Small intestine (tissue), 7 donors: ENCODE data around the gene ABCA2. TPM values are rescaled to one million over a fixed set of nuclear protein-coding genes. Genes with fewer than 3 reads are reported as not detected.
"Not testable (repeated sequence)": the region's sequence is repeated elsewhere in the genome, so short reads cannot be mapped to it uniquely, and the experiment has no call there.

ENCODE experiments used
- DNase-seq, 2 donors: peaks; one replicate each; pipeline versions ENCODE4 v3.0.0 to v3.0.0-alpha.2; 2013
- FAIRE-seq: peaks from 2 replicates; lab custom pipeline; 2012; peaks lifted over from hg19 to GRCh38; lab: Jason Lieb, UNC
- H3K27ac ChIP-seq, 3 donors: one replicate each; pipeline ENCODE4 v1.5.1; 2013; ENCODE audit warnings: low read length in 2 of 3, mild to moderate bottlenecking in 2 of 3, control low read depth in 1 of 3, inconsistent platforms in 1 of 3, low read depth in 1 of 3, moderate library complexity in 1 of 3
- H3K27me3 ChIP-seq, 3 donors: one replicate each; pipeline ENCODE4 v1.6.1; 2013; ENCODE audit warnings: low read length in 3 of 3, inconsistent platforms in 1 of 3; ENCODE audit not compliant: control insufficient read depth in 3 of 3, insufficient read depth in 3 of 3
- H3K36me3 ChIP-seq, 3 donors: one replicate each; pipeline ENCODE4 v1.6.1; 2013; ENCODE audit warnings: low read length in 3 of 3, inconsistent platforms in 1 of 3, low read depth in 1 of 3, mild to moderate bottlenecking in 1 of 3, moderate library complexity in 1 of 3; ENCODE audit not compliant: control insufficient read depth in 3 of 3, insufficient read depth in 2 of 3
- H3K4me1 ChIP-seq, 3 donors: one replicate each; pipeline ENCODE4 v1.6.1; 2013; ENCODE audit warnings: low read length in 2 of 3, inconsistent platforms in 1 of 3, low read depth in 1 of 3, mild to moderate bottlenecking in 1 of 3, moderate library complexity in 1 of 3; ENCODE audit not compliant: control insufficient read depth in 3 of 3, insufficient read depth in 2 of 3
- H3K4me3 ChIP-seq, 3 donors: one replicate each; pipeline ENCODE4 v1.5.1; 2013; ENCODE audit warnings: low read length in 3 of 3, control low read depth in 1 of 3, inconsistent platforms in 1 of 3, low read depth in 1 of 3, mild to moderate bottlenecking in 1 of 3, moderate library complexity in 1 of 3
- H3K9me3 ChIP-seq, 2 donors: one replicate each; pipeline ENCODE4 v1.6.1; 2013; ENCODE audit warnings: low read depth in 1 of 2, low read length in 1 of 2; ENCODE audit not compliant: control insufficient read depth in 2 of 2, insufficient read depth in 1 of 2
- WGBS, 3 donors: extraction: QIAGEN DNeasy Blood & Tissue Kit; methylation state at CpG; one replicate each; pipeline ENCODE4 v1.1.7; 2013; 5-methylcytosine and 5-hydroxymethylcytosine counted together
- polyA plus RNA-seq, 4 donors: library from polyadenylated mRNA; stranded (reverse) in 3 of 4; unstranded in 1 of 4; fragments of 200-250 nt in 3 of 4; fragments of 120-200 nt in 1 of 4; gene quantifications; one replicate each; pipeline versions ENCODE4 v1.2.1 to v1.2.3, GENCODE V29; 2013
- donor health status: healthy with polysubstance abuse.
- donor health status: control.
- donor health status: control.
- donor health status: Bipolar disorder and iron deficiency.
- donor health status: healthy.

The ABCA2 gene
- polyA plus RNA-seq, 4 donors: 3.4 to 29.0 (median 8.8) TPM

DNA sequence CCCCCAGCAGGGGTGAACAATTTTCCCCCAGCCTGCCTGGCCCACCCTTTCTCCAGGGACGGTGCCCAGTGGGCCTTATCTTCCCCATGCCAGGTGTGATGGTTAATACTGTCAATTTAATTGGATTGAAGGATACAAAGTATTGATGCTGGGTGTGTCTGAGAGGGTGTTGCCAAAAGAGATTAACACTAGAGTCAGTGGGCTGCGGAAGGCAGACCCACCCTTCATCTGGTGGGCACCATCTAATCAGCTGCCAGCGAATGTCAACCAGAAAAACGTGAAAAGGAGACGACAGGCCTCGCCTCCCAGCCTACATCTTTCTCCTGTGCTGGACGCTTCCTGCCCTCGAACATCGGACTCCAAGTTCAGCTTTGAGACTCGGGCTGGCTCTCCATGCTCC, 9.4 kb upstream of the ABCA2 start:
- Histone ChIP-seq H3K4me3 (no peak overlapping the region), H3K36me3 (peaks cover 0 to 22% (median 0%) of the 10 kb centered on the region in 3 donors), H3K27ac (no peak overlapping the region), H3K27me3 (no peaks in the 10 kb centered on the region), H3K9me3 (no peaks in the 10 kb centered on the region), H3K4me1 (peaks cover 0 to 14% (median 0%) of the 10 kb centered on the region in 3 donors)
- no peak for FAIRE-seq
- WGBS, 3 donors: 69 to 80% (median 79%) methylated on average over 10 of the region's 10 CpGs
- no peak for DNase-seq

DNA sequence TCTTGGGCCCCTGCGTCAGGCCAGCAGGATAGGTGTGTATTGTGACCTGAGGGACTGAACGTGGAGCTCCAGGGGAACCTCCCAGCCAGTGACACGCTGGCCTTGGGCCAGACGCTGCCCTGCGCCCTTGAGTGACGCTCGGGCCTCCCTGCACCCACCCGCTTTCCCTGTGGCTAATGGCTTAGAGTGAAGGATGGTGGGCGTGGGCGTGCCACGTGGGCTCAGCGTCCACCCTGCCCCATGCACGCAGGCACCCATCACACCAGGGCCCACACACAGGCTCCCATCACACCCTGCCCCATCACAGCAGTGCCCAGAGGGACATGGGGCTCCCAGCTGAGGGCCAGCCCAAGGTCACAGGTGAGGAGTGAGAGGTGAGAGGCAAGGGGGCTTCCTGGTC, 9.0 kb upstream of the ABCA2 start:
- WGBS, 3 donors: 37 to 72% (median 56%) methylated on average over 13 of the region's 13 CpGs
- peaks cover 0 to 22% (median 0%) of the 10 kb centered on the region in 3 donors for H3K36me3 ChIP-seq
- FAIRE-seq: no peak
- H3K4me1 ChIP-seq: peaks cover 0 to 18% (median 0%) of the 10 kb centered on the region in 3 donors
- H3K27ac ChIP-seq: no peak overlapping the region
- DNase-seq: no peak
- H3K9me3 ChIP-seq: no peaks in the 10 kb centered on the region
- no peak overlapping the region for H3K4me3 ChIP-seq
- no peaks in the 10 kb centered on the region for H3K27me3 ChIP-seq

DNA sequence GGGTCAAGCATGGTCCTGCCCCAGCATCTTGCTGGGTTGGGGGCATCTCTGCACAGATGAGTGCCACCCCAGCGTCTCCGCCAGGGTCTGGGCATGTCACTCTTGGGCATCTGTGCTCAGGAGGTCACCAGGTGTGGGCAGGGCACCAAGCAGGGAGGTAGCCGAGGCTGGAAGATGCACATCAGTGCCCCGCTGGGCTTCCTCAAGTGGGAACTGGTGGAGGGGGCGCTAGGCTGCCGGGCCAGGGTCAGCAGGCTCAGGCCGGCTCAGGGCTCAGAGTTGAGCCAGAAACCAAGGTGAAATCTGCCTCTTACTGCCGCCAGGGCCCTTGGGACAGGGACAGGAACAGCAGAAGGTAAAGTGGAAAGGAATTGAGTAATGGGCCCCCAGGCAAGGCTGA, 7.9 kb upstream of the ABCA2 start:
- WGBS, 3 donors: 78 to 82% (median 78%) methylated on average over 8 of the region's 8 CpGs
- Histone ChIP-seq H3K27me3 (no peaks in the 10 kb centered on the region), H3K36me3 (peaks cover 0 to 22% (median 0%) of the 10 kb centered on the region in 3 donors), H3K9me3 (no peaks in the 10 kb centered on the region), H3K4me3 (no peak overlapping the region), H3K27ac (no peak overlapping the region), H3K4me1 (peaks cover 0 to 29% (median 0%) of the 10 kb centered on the region in 3 donors)
- FAIRE-seq (no peak), DNase-seq (no peak)

GRCh38 chr9:137035507-137035834, 7.4 kb upstream of the ABCA2 start:
- DNase-seq (no peak), FAIRE-seq (no peak)
- H3K4me1 ChIP-seq: peaks cover 0 to 34% (median 0%) of the 10 kb centered on the region in 3 donors
- peaks cover 0 to 18% (median 0%) of the 10 kb centered on the region in 3 donors for H3K36me3 ChIP-seq
- H3K4me3 ChIP-seq: no peak overlapping the region
- no peak overlapping the region for H3K27ac ChIP-seq
- 28 to 31% (median 30%) methylated on average over 9 of the region's 9 CpGs for WGBS, 3 donors
- no peaks in the 10 kb centered on the region for H3K27me3 ChIP-seq
- H3K9me3 ChIP-seq: no peaks in the 10 kb centered on the region

DNA sequence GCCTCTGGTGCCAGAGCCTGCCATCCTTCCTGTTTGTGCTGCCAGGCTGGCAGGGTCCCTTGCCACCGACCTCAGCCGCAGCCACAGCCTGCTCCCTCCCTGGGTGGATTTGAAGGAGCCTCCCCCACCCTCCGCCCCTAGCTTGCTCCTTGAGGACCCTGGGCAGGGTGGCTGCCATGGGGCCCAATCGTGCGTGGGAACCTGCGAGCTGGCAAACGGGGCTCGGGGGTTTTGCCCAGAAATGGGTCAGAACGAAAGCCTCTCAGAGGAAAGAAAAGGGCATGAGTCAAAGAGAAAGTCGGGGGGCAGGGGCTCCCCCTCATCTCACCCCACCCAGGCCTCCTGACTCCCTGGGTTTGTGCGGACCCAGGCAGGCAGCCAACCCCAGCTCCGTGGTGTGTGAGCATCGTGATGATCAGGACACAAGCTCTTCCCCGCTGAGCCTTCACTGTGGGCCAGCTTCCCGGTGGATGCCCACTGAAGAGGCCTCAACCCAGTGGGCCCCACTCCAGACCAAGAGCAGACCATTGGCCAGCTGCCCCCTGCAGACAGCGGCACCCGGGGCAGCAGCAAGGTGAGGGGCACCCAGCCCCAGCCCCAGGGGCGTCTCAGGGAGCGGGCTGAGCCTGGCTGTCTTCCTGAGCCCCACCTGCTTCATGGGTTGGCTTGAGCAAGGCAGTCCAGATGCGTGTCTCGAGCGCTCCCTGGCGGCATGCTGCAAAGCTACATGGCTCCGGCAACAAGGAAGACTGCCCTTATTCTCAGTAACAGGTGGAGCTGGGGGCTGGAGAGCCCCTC, 6.9 kb upstream of the ABCA2 start:
- no peaks in the 10 kb centered on the region for H3K27me3 ChIP-seq
- 6 to 18% (median 8%) methylated on average over 22 to 24 of the region's 24 CpGs for WGBS, 3 donors
- DNase-seq (peak; percentile 81 to 91), FAIRE-seq (no peak)
- peaks cover 0 to 15% (median 0%) of the 10 kb centered on the region in 3 donors for H3K36me3 ChIP-seq
- H3K9me3 ChIP-seq: no peaks in the 10 kb centered on the region
- peaks cover 0 to 39% (median 0%) of the 10 kb centered on the region in 3 donors for H3K4me1 ChIP-seq
- no peak overlapping the region for H3K4me3 ChIP-seq
- no peak overlapping the region for H3K27ac ChIP-seq

GRCh38 chr9:137034039-137034708, 6.1 kb upstream of the ABCA2 start:
- no peak for DNase-seq

GRCh38 chr9:137033481-137033880, 5.4 kb upstream of the ABCA2 start:
- WGBS, 3 donors: 88 to 92% (median 90%) methylated on average over 5 of the region's 5 CpGs
- H3K4me1 ChIP-seq: peaks cover 0 to 52% (median 0%) of the 10 kb centered on the region in 3 donors
- H3K36me3 ChIP-seq, FAIRE-seq, H3K27me3 ChIP-seq, H3K9me3 ChIP-seq, H3K27ac ChIP-seq, DNase-seq, H3K4me3 ChIP-seq: not testable (repeated sequence)

More at GRCh38 chr9:137034039-137034708, 6.1 kb upstream of the ABCA2 start:
- H3K9me3 ChIP-seq: no peaks in the 10 kb centered on the region
- no peak for FAIRE-seq
- 19 to 36% (median 34%) methylated on average over 13 to 15 of the region's 15 CpGs for WGBS, 3 donors
- H3K27me3 ChIP-seq: peaks cover 0 to 2% (median 0%) of the 10 kb centered on the region in 3 donors
- H3K36me3 ChIP-seq: peaks cover 0 to 8% (median 0%) of the 10 kb centered on the region in 3 donors
- H3K4me1 ChIP-seq: peaks cover 0 to 45% (median 0%) of the 10 kb centered on the region in 3 donors
- no peak overlapping the region for H3K27ac ChIP-seq
- no peak overlapping the region for H3K4me3 ChIP-seq

DNA sequence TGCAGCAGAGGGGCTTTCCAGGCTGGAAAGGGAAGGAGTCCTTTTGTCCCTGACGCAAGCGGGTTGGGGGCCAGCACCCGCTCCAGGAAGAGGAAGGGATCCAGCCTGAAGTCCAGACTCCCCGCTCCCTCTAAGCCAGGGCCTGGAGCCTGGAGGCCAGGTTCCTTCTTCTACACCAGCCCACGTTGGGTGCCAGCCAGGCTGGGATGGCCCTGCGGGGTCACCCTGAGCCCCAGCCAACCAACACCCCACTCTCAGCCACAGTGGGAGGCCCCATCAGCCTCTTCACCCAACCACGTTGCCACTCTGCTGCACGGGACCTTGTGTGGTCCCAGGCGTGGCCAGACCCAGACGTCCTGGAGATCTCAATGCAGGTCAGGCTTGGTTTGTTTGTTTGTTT, 4.8 kb upstream of the ABCA2 start:
- Histone ChIP-seq H3K9me3 (no peaks in the 10 kb centered on the region), H3K4me1 (peaks cover 0 to 54% (median 0%) of the 10 kb centered on the region in 3 donors), H3K4me3 (no peak overlapping the region), H3K27me3 (peaks cover 0 to 6% (median 0%) of the 10 kb centered on the region in 3 donors), H3K27ac (no peak overlapping the region), H3K36me3 (peaks cover 0 to 2% (median 0%) of the 10 kb centered on the region in 3 donors)
- DNase-seq (no peak), FAIRE-seq (no peak)
- 67 to 75% (median 71%) methylated on average over 9 to 10 of the region's 10 CpGs for WGBS, 3 donors
